ENCODE measurements around the gene SLC15A1. TPM values are rescaled to one million over a fixed set of nuclear protein-coding genes. Genes with fewer than 3 reads are reported as not detected.

The SLC15A1 gene
- total RNA-seq, 1 experiment from 2014 or later, result 2.6 TPM

GRCh38 chr13:98690348-98691022 is 62.0 kb downstream of the SLC15A1 start:
- ATAC-seq, result no peak
- no peak overlapping the region for H3K9ac ChIP-seq (ENCODE audit: low read length)
- intact Hi-C loops (cut with micrococcal nuclease), result no loop called here
- H2AFZ ChIP-seq (ENCODE audit: low read depth, low read length, poor library complexity, severe bottlenecking), result no peak overlapping the region
- no TSS peak for BruUV-seq (replicated peaks)
- RAD21 ChIA-PET (ENCODE audit: low non-redundant PET in 1 of 2, low total read pairs in 2 of 2, uncharacterized antibody in 2 of 2, unreplicated experiment in 2 of 2), result no interaction called here
- no peaks in the 10 kb centered on the region for H3K9me3 ChIP-seq (ENCODE audit: control insufficient read depth in 1 of 2, insufficient read depth in 1 of 2, low read depth in 1 of 2, low read length in 2 of 2)
- H3K79me2 ChIP-seq (ENCODE audit: insufficient read depth, low read length), result no peaks in the 10 kb centered on the region
- H3K27ac ChIP-seq (ENCODE audit: low read depth, low read length), result no peak overlapping the region
- no peak for DNase-seq (ENCODE audit: low read depth, low spot score)
- CTCF ChIA-PET, result no interaction called here
- no peak for TF ChIP-seq EGR1 (IDR thresholded peaks at IDR 0.05; ENCODE audit: low read depth)
- TF ChIP-seq SP1 (IDR thresholded peaks at IDR 0.05; ENCODE audit: low read depth), result no peak
- TF ChIP-seq ZFX (IDR thresholded peaks at IDR 0.05), result no peak
- TF ChIP-seq CBX3 (IDR thresholded peaks at IDR 0.05; ENCODE audit: low read depth), result no peak
- no peak for TF ChIP-seq JUND (IDR thresholded peaks at IDR 0.05)
- no peak for TF ChIP-seq EZH2phosphoT487 (IDR thresholded peaks at IDR 0.05; ENCODE audit: borderline replicate concordance)
- TF ChIP-seq ELF1 (IDR thresholded peaks at IDR 0.05; ENCODE audit: borderline replicate concordance, low read depth), result no peak
- no peak for TF ChIP-seq EZH2 (IDR thresholded peaks at IDR 0.05)
- no peak for TF ChIP-seq YY1 (IDR thresholded peaks at IDR 0.05; ENCODE audit: extremely low read depth, insufficient replicate concordance, low read depth, low read length)
- TF ChIP-seq CTCF (IDR thresholded peaks at IDR 0.05 in 2 of 3, conservative IDR thresholded peaks at IDR 0.05 in 1 of 3; ENCODE audit: borderline replicate concordance in 1 of 3, insufficient read depth in 1 of 3, low read depth in 2 of 3, low read length in 2 of 3), result no peak
- no peak for TF ChIP-seq FOSL1 (IDR thresholded peaks at IDR 0.05; ENCODE audit: low read depth)
- TF ChIP-seq RAD21 (IDR thresholded peaks at IDR 0.05; ENCODE audit: low read depth), result no peak
- TF ChIP-seq TCF7L2 (IDR thresholded peaks at IDR 0.05; ENCODE audit: borderline replicate concordance, extremely low read depth, insufficient read depth, insufficient read length), result no peak
- no peaks in the 10 kb centered on the region for H3K9me2 ChIP-seq (ENCODE audit: insufficient read depth)
- H3K36me3 ChIP-seq (ENCODE audit: control insufficient read depth in 1 of 2, insufficient read depth in 2 of 2, low read length in 2 of 2), result no peaks in the 10 kb centered on the region
- no peaks in the 10 kb centered on the region for H3K27me3 ChIP-seq (ENCODE audit: insufficient read depth, low read length)
- POLR2A ChIA-PET, result no interaction called here
- H3K4me1 ChIP-seq (ENCODE audit: control insufficient read depth in 1 of 2, insufficient read depth in 2 of 2, low read length in 2 of 2), result no peaks in the 10 kb centered on the region
- H4K20me1 ChIP-seq (ENCODE audit: insufficient read depth), result no peaks in the 10 kb centered on the region
- no peak overlapping the region for H3K4me3 ChIP-seq (replicated peaks in 1 of 2; ENCODE audit: low read depth in 1 of 2, low read length in 2 of 2)
- no peak overlapping the region for H3K4me2 ChIP-seq (ENCODE audit: low read length)

All from HCT116 (cell line).